ENCODE results near the gene PHACTR2. TPM values are rescaled to one million over a fixed set of nuclear protein-coding genes. Genes with fewer than 3 reads are reported as not detected.

Gene PHACTR2
- total RNA-seq, 1 experiment from 2014 or later: 27.6 TPM

GRCh38 chr6:143775336-143775735, 97.6 kb downstream of the PHACTR2 start (continued):
- TF ChIP-seq, protein P1, sequence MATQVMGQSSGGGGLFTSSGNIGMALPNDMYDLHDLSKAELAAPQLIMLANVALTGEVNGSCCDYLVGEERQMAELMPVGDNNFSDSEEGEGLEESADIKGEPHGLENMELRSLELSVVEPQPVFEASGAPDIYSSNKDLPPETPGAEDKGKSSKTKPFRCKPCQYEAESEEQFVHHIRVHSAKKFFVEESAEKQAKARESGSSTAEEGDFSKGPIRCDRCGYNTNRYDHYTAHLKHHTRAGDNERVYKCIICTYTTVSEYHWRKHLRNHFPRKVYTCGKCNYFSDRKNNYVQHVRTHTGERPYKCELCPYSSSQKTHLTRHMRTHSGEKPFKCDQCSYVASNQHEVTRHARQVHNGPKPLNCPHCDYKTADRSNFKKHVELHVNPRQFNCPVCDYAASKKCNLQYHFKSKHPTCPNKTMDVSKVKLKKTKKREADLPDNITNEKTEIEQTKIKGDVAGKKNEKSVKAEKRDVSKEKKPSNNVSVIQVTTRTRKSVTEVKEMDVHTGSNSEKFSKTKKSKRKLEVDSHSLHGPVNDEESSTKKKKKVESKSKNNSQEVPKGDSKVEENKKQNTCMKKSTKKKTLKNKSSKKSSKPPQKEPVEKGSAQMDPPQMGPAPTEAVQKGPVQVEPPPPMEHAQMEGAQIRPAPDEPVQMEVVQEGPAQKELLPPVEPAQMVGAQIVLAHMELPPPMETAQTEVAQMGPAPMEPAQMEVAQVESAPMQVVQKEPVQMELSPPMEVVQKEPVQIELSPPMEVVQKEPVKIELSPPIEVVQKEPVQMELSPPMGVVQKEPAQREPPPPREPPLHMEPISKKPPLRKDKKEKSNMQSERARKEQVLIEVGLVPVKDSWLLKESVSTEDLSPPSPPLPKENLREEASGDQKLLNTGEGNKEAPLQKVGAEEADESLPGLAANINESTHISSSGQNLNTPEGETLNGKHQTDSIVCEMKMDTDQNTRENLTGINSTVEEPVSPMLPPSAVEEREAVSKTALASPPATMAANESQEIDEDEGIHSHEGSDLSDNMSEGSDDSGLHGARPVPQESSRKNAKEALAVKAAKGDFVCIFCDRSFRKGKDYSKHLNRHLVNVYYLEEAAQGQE (IDR thresholded peaks at IDR 0.05; ENCODE audit: low read depth): no peak
- TF ChIP-seq ZNF274 (IDR thresholded peaks at IDR 0.05; ENCODE audit: low read depth, low read length): no peak
- no peak for TF ChIP-seq JUND (IDR thresholded peaks at IDR 0.05)
- no peak for TF ChIP-seq ZFX (IDR thresholded peaks at IDR 0.05)
- no peak for TF ChIP-seq EZH2phosphoT487 (IDR thresholded peaks at IDR 0.05; ENCODE audit: borderline replicate concordance)
- TF ChIP-seq POLR2A (IDR thresholded peaks at IDR 0.05; ENCODE audit: borderline replicate concordance, extremely low read depth, insufficient read depth, insufficient read length): no peak
- no peak for TF ChIP-seq CBX3 (IDR thresholded peaks at IDR 0.05; ENCODE audit: low read depth)
- no peak for TF ChIP-seq RAD21 (IDR thresholded peaks at IDR 0.05; ENCODE audit: low read depth)
- no peak for TF ChIP-seq YY1 (IDR thresholded peaks at IDR 0.05; ENCODE audit: extremely low read depth, insufficient replicate concordance, low read depth, low read length)
- TF ChIP-seq EZH2 (IDR thresholded peaks at IDR 0.05): no peak
- TF ChIP-seq MAX (IDR thresholded peaks at IDR 0.05): no peak

DNA sequence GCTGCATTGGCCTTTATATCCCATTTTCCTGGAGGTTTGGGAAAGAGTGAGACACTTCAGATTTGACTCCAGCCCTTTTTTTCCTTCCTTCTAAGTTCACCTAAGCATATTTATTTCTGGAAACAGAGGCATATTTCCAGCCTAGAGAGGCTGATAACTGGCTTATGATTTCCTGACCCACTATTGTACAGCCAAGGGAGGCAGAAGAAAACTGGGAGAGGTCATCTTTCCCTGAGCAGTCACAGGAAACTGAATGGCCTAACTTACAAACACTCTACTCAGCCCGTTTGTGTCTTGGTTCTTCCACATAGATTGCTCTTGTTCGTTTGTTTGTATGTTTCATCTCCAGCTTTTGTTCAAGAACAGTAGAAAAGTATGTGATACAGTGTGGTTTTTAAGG, 101.2 kb downstream of the PHACTR2 start:
- Histone ChIP-seq H3K79me2 (ENCODE audit: insufficient read depth, low read length) (no peaks in the 10 kb centered on the region), H3K4me3 (replicated peaks in 1 of 2; ENCODE audit: low read depth in 1 of 2, low read length in 2 of 2) (no peak overlapping the region)
- TF ChIP-seq RAD21 (IDR thresholded peaks at IDR 0.05; ENCODE audit: low read depth) (no peak), SIN3A (IDR thresholded peaks at IDR 0.05; ENCODE audit: low read depth) (no peak), ELF1 (IDR thresholded peaks at IDR 0.05; ENCODE audit: borderline replicate concordance, low read depth) (no peak), ZFX (IDR thresholded peaks at IDR 0.05) (no peak), ZBTB33 (IDR thresholded peaks at IDR 0.05; ENCODE audit: extremely low read depth, insufficient replicate concordance, low read length) (no peak), MAX (IDR thresholded peaks at IDR 0.05) (no peak), POLR2AphosphoS5 (IDR thresholded peaks at IDR 0.05; ENCODE audit: low read depth, low read length) (no peak), POLR2A (IDR thresholded peaks at IDR 0.05; ENCODE audit: borderline replicate concordance, extremely low read depth, insufficient read depth, insufficient read length) (no peak), CEBPB (IDR thresholded peaks at IDR 0.05; ENCODE audit: low read depth) (no peak), CBX3 (IDR thresholded peaks at IDR 0.05; ENCODE audit: low read depth) (no peak)
- TF ChIP-seq, protein P1 (IDR thresholded peaks at IDR 0.05; ENCODE audit: low read depth): no peak

More for the DNA sequence above, 101.2 kb downstream of the PHACTR2 start:
- RAD21 ChIA-PET (ENCODE audit: low non-redundant PET in 1 of 2, low total read pairs in 2 of 2, uncharacterized antibody in 2 of 2, unreplicated experiment in 2 of 2): no interaction called here
- no peaks in the 10 kb centered on the region for H3K9me2 ChIP-seq (ENCODE audit: insufficient read depth)
- POLR2A ChIA-PET: no interaction called here
- intact Hi-C loops (cut with micrococcal nuclease): no loop called here
- H3K9me3 ChIP-seq (ENCODE audit: control insufficient read depth in 1 of 2, insufficient read depth in 1 of 2, low read depth in 1 of 2, low read length in 2 of 2): no peaks in the 10 kb centered on the region
- H2AFZ ChIP-seq (ENCODE audit: low read depth, low read length, poor library complexity, severe bottlenecking): no peak overlapping the region
- no peaks in the 10 kb centered on the region for H3K4me1 ChIP-seq (ENCODE audit: control insufficient read depth in 1 of 2, insufficient read depth in 2 of 2, low read length in 2 of 2)
- H3K27ac ChIP-seq (ENCODE audit: low read depth, low read length): no peak overlapping the region
- BruUV-seq (replicated peaks): no TSS peak
- ATAC-seq (no peak), DNase-seq (ENCODE audit: low read depth, low spot score) (no peak)
- H3K9ac ChIP-seq (ENCODE audit: low read length): no peak overlapping the region
- CTCF ChIA-PET: no interaction called here
- no peaks in the 10 kb centered on the region for H3K27me3 ChIP-seq (ENCODE audit: insufficient read depth, low read length)
- H3K36me3 ChIP-seq (ENCODE audit: control insufficient read depth in 1 of 2, insufficient read depth in 2 of 2, low read length in 2 of 2): no peaks in the 10 kb centered on the region
- no peak overlapping the region for H3K4me2 ChIP-seq (ENCODE audit: low read length)
- no peaks in the 10 kb centered on the region for H4K20me1 ChIP-seq (ENCODE audit: insufficient read depth)
